GM12878 (cell line): ENCODE measurements around the gene CAPRIN2.

ENCODE experiments used
- CTCF ChIP-seq, 3 experiments: IDR thresholded peaks in 2 of 3; conservative IDR thresholded peaks in 1 of 3; 2 replicates each; pipeline ENCODE4 v1.5.1; 2011; ENCODE audit warnings: low read depth in 3 of 3, low read length in 3 of 3, mild to moderate bottlenecking in 3 of 3, control low read depth in 2 of 3, moderate library complexity in 2 of 3, inconsistent platforms in 1 of 3, mixed read lengths in 1 of 3; ENCODE audit not compliant: control insufficient read depth in 2 of 3, insufficient read depth in 1 of 3; ENCODE audit errors: extremely low read depth in 1 of 3
- ESRRA ChIP-seq: IDR thresholded peaks from 2 replicates; pipeline ENCODE4 v1.6.1; 2012; ENCODE audit warnings: mild to moderate bottlenecking, low read length, improper control_type of control experiment
- GABPA ChIP-seq: IDR thresholded peaks from 2 replicates; pipeline ENCODE4 v1.6.1; 2014; ENCODE audit warnings: antibody characterized with exemption, low read depth, mild to moderate bottlenecking, inconsistent platforms
- JUND ChIP-seq: IDR thresholded peaks from 2 replicates; pipeline ENCODE4 v1.6.1; 2012; ENCODE audit warnings: low read depth, mild to moderate bottlenecking, low read length, improper control_type of control experiment, moderate library complexity
- MTA3 ChIP-seq: IDR thresholded peaks from 2 replicates; pipeline ENCODE4 v1.6.1; 2012; ENCODE audit warnings: low read length, inconsistent platforms, borderline replicate concordance
- NFIC ChIP-seq: IDR thresholded peaks from 2 replicates; pipeline ENCODE4 v1.6.1; 2012; ENCODE audit warnings: low read depth, mild to moderate bottlenecking, inconsistent platforms, low read length, moderate library complexity
- NFXL1 ChIP-seq: fragments of 450-650 bp; IDR thresholded peaks from 2 replicates; pipeline ENCODE4 v1.6.1; 2017; ENCODE audit warnings: antibody characterized with exemption, mild to moderate bottlenecking, borderline replicate concordance
- RAD21 ChIP-seq: IDR thresholded peaks from 2 replicates; pipeline ENCODE4 v1.6.1; 2011; ENCODE audit warnings: mild to moderate bottlenecking, low read depth, low read length, moderate library complexity; ENCODE audit not compliant: insufficient read depth
- RBBP5 ChIP-seq: fragments of 200-600 bp; sonication (generic); conservative IDR thresholded peaks from 2 replicates; pipeline ENCODE4 v1.6.1; 2016
- REST ChIP-seq: IDR thresholded peaks from 2 replicates; pipeline ENCODE4 v1.6.1; 2012; ENCODE audit warnings: mild to moderate bottlenecking, low read depth, low read length
- SRF ChIP-seq, 2 experiments: IDR thresholded peaks; 2 replicates each; pipeline ENCODE4 v1.6.1; 2011; ENCODE audit warnings: low read depth in 2 of 2, low read length in 2 of 2, mild to moderate bottlenecking in 1 of 2, moderate library complexity in 1 of 2
- SUZ12 ChIP-seq: fragments of 200-600 bp; sonication (generic); IDR thresholded peaks from one replicate; pipeline ENCODE4 v1.6.1; 2018; ENCODE audit warnings: antibody characterized with exemption, mild to moderate bottlenecking; ENCODE audit not compliant: unreplicated experiment
- TAF1 ChIP-seq: IDR thresholded peaks from 2 replicates; pipeline ENCODE4 v1.6.1; 2011; ENCODE audit warnings: mild to moderate bottlenecking, low read depth, low read length, borderline replicate concordance
- YY1 ChIP-seq: IDR thresholded peaks from 2 replicates; pipeline ENCODE4 v1.6.1; 2011; ENCODE audit warnings: low read depth, mild to moderate bottlenecking, low read length

- TF ChIP-seq ESRRA: no peak
- no peak for TF ChIP-seq RBBP5
- TF ChIP-seq JUND: no peak
- TF ChIP-seq NFXL1: no peak
- TF ChIP-seq SUZ12: no peak
- TF ChIP-seq NFIC: no peak
- no peak for TF ChIP-seq TAF1
- no peak for TF ChIP-seq CTCF (IDR thresholded peaks at IDR 0.05 in 2 of 3, conservative IDR thresholded peaks at IDR 0.05 in 1 of 3; ENCODE audit: control insufficient read depth in 2 of 3, extremely low read depth in 1 of 3, insufficient read depth in 1 of 3, low read depth in 3 of 3, low read length in 3 of 3)
- no peak for TF ChIP-seq SRF (IDR thresholded peaks at IDR 0.05; ENCODE audit: low read depth in 2 of 2, low read length in 2 of 2)
- TF ChIP-seq YY1: no peak
- no peak for TF ChIP-seq RAD21
- TF ChIP-seq REST: no peak
- no peak for TF ChIP-seq MTA3
- TF ChIP-seq GABPA: no peak
Measured at GRCh38 chr12:30756074-30756473, 1.3 kb upstream of the CAPRIN2 start.
